Psoas muscle (tissue), 8 donors: ENCODE measurements around the gene TMOD1. TPM values are rescaled to one million over a fixed set of nuclear protein-coding genes. Genes with fewer than 3 reads are reported as not detected.

Experiments
- ATAC-seq, 4 donors: fragments of 200-7000 bp; cut with Tn5 transposase; one replicate each; pipeline ENCODE4 v1.9.1; 2020; ENCODE audit warnings: moderate library complexity in 3 of 4, mild to moderate bottlenecking in 2 of 4
- DNase-seq, 2 donors: peaks; one replicate each; pipeline ENCODE4 v3.0.0-alpha.2; 2020
- H3K27ac ChIP-seq: fragments of 200-600 bp; one replicate; pipeline ENCODE4 v1.8.0; 2022
- H3K27me3 ChIP-seq, 3 donors: fragments of 200-600 bp in 1 of 3; one replicate each; pipeline versions ENCODE4 v1.6.1 to v1.8.0; 2013 to 2022; ENCODE audit warnings: low read length in 2 of 3, mild to moderate bottlenecking in 2 of 3, moderate library complexity in 1 of 3; ENCODE audit not compliant: insufficient read depth in 3 of 3
- H3K36me3 ChIP-seq, 2 donors: fragments of 200-600 bp in 1 of 2; one replicate each; pipeline versions ENCODE4 v1.6.1 to v1.8.0; 2013 to 2022; ENCODE audit warnings: low read depth in 1 of 2, mild to moderate bottlenecking in 1 of 2, moderate library complexity in 1 of 2; ENCODE audit not compliant: insufficient read depth in 1 of 2
- H3K4me1 ChIP-seq: fragments of 200-600 bp; one replicate; pipeline ENCODE4 v1.8.0; 2022
- H3K4me3 ChIP-seq: fragments of 200-600 bp; one replicate; pipeline ENCODE4 v1.8.0; 2022; ENCODE audit warnings: mild to moderate bottlenecking
- H3K9me3 ChIP-seq: fragments of 200-600 bp; one replicate; pipeline ENCODE4 v1.8.0; 2022
- CTCF ChIP-seq: fragments of 200-600 bp; IDR thresholded peaks from one replicate; pipeline ENCODE4 v1.8.0; 2022; ENCODE audit warnings: antibody characterized with exemption
- WGBS, 3 donors: extraction: QIAGEN DNeasy Blood & Tissue Kit; methylation state at CpG; one replicate each; pipeline versions ENCODE4 v1.1.6 to v1.1.7; 2013; 5-methylcytosine and 5-hydroxymethylcytosine counted together
- intact Hi-C, 2 donors: fragments of 100-400 bp; cut with DNase I; formaldehyde crosslinking; loops; one replicate each; pipeline versions ENCODE4 v1.11.0 to v1.14.2; 2022
- polyA plus RNA-seq, 3 donors: library from polyadenylated mRNA; stranded (reverse); fragments of 200-250 nt; gene quantifications; one replicate each; pipeline ENCODE4 v1.2.3, GENCODE V29; 2013
- total RNA-seq, 4 donors: library from RNA; stranded (reverse); fragmentation: NEBNext Ultra II Directional in 2 of 4; extraction: Animal tissue kit (Norgen Biotek cat#: 25700) in 2 of 4; gene quantifications; one replicate each; pipeline versions ENCODE4 v1.2.1 to v1.2.4, GENCODE V29; 2021 to 2023
- donor health status: healthy with polysubstance abuse.
- donor health status: DM: no; HTN: no; CAD: no; lungs with moderate emphysema.
- donor health status: Bipolar disorder and iron deficiency.
- donor health status: healthy.
- donor health status: DM: yes; HTN: yes; CAD: no.
- donor health status: DM: no; HTN: no; CAD: no.
- donor health status: DM: no; HTN: no; CAD: no.
- donor health status: DM: yes; HTN: yes; CAD: no.

The TMOD1 gene
- total and polyA plus RNA-seq, 7 donors: 65.4 to 286 (median 156) TPM

GRCh38 chr9:97480174-97480573 is 21.3 kb upstream of the TMOD1 start:
- 23 to 26% (median 24%) methylated on average over 1 of the region's 1 CpG for WGBS, 3 donors
- Histone ChIP-seq H3K4me1 (no peaks in the 10 kb centered on the region), H3K27ac (no peak overlapping the region), H3K4me3 (no peak overlapping the region), H3K9me3 (no peaks in the 10 kb centered on the region), H3K27me3 (no peaks in the 10 kb centered on the region), H3K36me3 (peaks cover 0 to 3% of the 10 kb centered on the region in 2 donors)
- intact Hi-C loops: no loop called here
- DNase-seq (no peak), ATAC-seq (no peak)
- TF ChIP-seq CTCF: no peak

GRCh38 chr9:97480749-97481148 is 20.7 kb upstream of the TMOD1 start:
- WGBS, 3 donors: 95 to 100% (median 97%) methylated on average over 1 of the region's 1 CpG
- Histone ChIP-seq H3K27me3 (no peaks in the 10 kb centered on the region), H3K36me3 (peaks cover 0 to 3% of the 10 kb centered on the region in 2 donors), H3K4me1 (no peaks in the 10 kb centered on the region), H3K9me3 (no peaks in the 10 kb centered on the region), H3K27ac (no peak overlapping the region), H3K4me3 (no peak overlapping the region)
- intact Hi-C loops: no loop called here
- no peak for DNase-seq
- TF ChIP-seq CTCF: no peak
- ATAC-seq: no peak

GRCh38 chr9:97484134-97484533 is 17.3 kb upstream of the TMOD1 start:
- WGBS, 3 donors: 82 to 85% (median 83%) methylated on average over 1 of the region's 1 CpG
- no peak overlapping the region for H3K27ac ChIP-seq
- no peaks in the 10 kb centered on the region for H3K9me3 ChIP-seq
- ATAC-seq (no peak), DNase-seq (no peak)
- TF ChIP-seq CTCF: no peak
- peaks cover 0 to 3% of the 10 kb centered on the region in 2 donors for H3K36me3 ChIP-seq
- no peak overlapping the region for H3K4me3 ChIP-seq
- no peaks in the 10 kb centered on the region for H3K4me1 ChIP-seq
- intact Hi-C loops: no loop called here
- no peaks in the 10 kb centered on the region for H3K27me3 ChIP-seq

- DNase-seq (no peak), ATAC-seq (peak in 3 of 4 donors; percentile 51 to 64 (median 59))
- Histone ChIP-seq H3K27me3 (no peaks in the 10 kb centered on the region), H3K4me3 (no peak overlapping the region), H3K27ac (no peak overlapping the region), H3K4me1 (no peaks in the 10 kb centered on the region), H3K9me3 (no peaks in the 10 kb centered on the region), H3K36me3 (no peaks in the 10 kb centered on the region)
- WGBS, 3 donors: 44 to 76% (median 61%) methylated on average over 2 of the region's 2 CpGs
- intact Hi-C loops: no loop called here
- TF ChIP-seq CTCF: peak; percentile 34
Observed at GRCh38 chr9:97487107-97487506, 14.4 kb upstream of the TMOD1 start.

- intact Hi-C loops: no loop called here
- H3K36me3 ChIP-seq: no peaks in the 10 kb centered on the region
- TF ChIP-seq CTCF: no peak
- ATAC-seq: no peak
- H3K27me3 ChIP-seq: no peaks in the 10 kb centered on the region
- 92 to 97% (median 94%) methylated on average over 1 of the region's 1 CpG for WGBS, 3 donors
- H3K9me3 ChIP-seq: no peaks in the 10 kb centered on the region
- no peak overlapping the region for H3K27ac ChIP-seq
- no peaks in the 10 kb centered on the region for H3K4me1 ChIP-seq
- no peak overlapping the region for H3K4me3 ChIP-seq
- no peak for DNase-seq
Observed at GRCh38 chr9:97487861-97488260, 13.6 kb upstream of the TMOD1 start.
